NCI-H2081 (cell line): ENCODE results near the gene TAF11L14.

Source experiments
- DNase-seq, 2 experiments: peaks; one replicate each; lab custom pipeline; 2025; lab: John Stamatoyannopoulos, UW

TAF11L14 gene

DNA sequence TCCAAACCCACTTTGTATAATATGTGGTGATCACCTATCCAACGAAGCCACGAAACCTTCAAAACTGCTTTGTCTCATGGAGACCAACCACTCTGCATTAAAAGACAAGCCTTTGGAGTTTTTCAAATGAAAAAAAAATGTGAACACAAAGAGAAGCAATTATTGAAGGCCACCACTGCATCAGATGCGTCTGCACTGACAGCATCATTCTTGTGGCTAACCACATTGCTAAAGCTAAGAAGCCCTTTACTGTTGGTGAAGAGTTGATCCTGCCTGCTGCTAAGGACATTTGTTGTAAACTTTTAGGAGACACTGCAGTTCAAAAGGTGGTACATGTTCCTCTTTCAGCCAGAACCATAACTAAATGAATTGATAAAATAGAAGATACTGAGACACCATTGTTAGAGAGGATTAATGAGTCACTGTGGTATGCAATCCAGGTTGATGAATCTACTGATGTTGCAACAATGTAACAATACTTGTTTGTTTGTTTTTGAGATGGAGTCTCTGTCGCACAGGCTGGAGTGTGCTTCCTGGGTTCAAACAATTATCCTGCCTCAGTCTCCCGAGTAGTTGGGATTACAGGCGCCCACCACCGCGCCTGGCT lies 45.4 kb downstream of the TAF11L14 start:
- no peak for DNase-seq

DNA sequence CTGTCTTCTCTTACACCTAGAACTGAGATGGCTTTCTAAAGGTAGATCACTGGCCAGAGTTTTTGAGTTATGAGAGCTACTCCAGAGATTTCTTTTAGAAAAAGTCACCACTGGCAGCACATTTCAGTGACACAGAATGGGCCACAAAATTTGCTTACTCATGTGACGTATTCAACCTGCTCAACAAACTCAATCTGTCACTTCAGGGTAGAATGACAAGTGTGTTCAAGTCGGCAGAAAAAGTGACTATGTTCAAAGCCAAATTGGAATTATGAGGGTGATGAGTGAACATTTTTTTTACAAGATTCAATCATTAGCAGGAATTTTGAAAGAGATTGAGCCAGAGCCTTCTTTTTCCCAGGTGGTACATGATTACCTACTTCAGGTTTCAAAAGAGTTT lies 46.5 kb downstream of the TAF11L14 start:
- DNase-seq: no peak
